Mucosa of rectum (tissue), 2 donors: ENCODE results near the gene EBF3.

ENCODE experiments used
- H3K27ac ChIP-seq, 2 donors: one replicate each; pipeline ENCODE4 v1.7.0; 2013; ENCODE audit warnings: inconsistent platforms in 2 of 2, low read depth in 2 of 2, low read length in 2 of 2
- H3K27me3 ChIP-seq, 2 donors: one replicate each; pipeline ENCODE4 v1.7.0; 2013; ENCODE audit warnings: low read length in 2 of 2; ENCODE audit not compliant: control insufficient read depth in 2 of 2, insufficient read depth in 2 of 2
- H3K36me3 ChIP-seq, 2 donors: one replicate each; pipeline ENCODE4 v1.7.0; 2013; ENCODE audit warnings: low read length in 2 of 2; ENCODE audit not compliant: control insufficient read depth in 2 of 2, insufficient read depth in 2 of 2
- H3K4me1 ChIP-seq, 2 donors: one replicate each; pipeline ENCODE4 v1.7.0; 2013; ENCODE audit warnings: low read length in 2 of 2, mild to moderate bottlenecking in 1 of 2; ENCODE audit not compliant: control insufficient read depth in 2 of 2, insufficient read depth in 2 of 2
- H3K4me3 ChIP-seq, 2 donors: one replicate each; pipeline ENCODE4 v1.7.0; 2013; ENCODE audit warnings: low read length in 2 of 2
- H3K9ac ChIP-seq, 2 donors: one replicate each; pipeline ENCODE4 v1.7.0; 2013; ENCODE audit warnings: low read length in 2 of 2, low read depth in 1 of 2, mild to moderate bottlenecking in 1 of 2
- H3K9me3 ChIP-seq, 2 donors: one replicate each; pipeline ENCODE4 v1.7.0; 2013; ENCODE audit warnings: low read length in 2 of 2; ENCODE audit not compliant: control insufficient read depth in 2 of 2
- donor health status: healthy.
- donor health status: Normal muscosa, but diverticular disease.

EBF3 gene

DNA sequence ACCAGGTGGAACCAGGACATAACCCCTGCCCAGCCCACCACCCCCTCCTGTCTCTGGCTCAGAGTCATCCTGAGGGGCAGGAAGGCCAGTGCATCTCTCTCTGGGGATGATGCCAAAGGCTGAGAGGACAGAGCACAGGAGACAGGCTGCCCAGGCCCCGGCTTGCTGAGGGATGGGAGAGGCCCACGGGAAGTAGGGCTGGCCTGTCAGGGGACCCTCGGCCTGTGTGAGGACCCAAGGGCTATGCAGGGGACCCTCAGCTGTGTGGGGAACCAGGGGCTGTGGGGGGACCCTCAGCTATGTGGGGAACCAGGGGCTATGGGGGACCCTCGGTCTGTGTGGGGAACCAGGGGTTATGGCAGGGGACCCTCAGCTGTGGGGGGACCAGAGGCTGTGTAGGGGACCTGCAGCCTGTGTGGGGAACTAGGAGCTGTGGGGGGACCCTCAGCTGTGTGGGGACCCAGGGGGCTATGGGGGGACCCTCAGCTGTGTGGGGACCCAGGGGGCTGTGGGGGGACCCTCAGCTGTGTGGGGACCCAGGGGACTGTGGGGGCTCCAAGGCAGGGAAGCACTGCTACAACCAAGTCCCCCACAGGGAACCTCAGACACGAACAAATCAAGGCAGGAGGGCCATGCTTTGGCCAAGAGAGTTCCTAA, 27.7 kb downstream of the EBF3 start:
- Histone ChIP-seq H3K27me3 (no peaks in the 10 kb centered on the region), H3K9me3 (no peaks in the 10 kb centered on the region), H3K4me3 (no peak overlapping the region), H3K27ac (no peak overlapping the region), H3K36me3 (no peaks in the 10 kb centered on the region), H3K4me1 (no peaks in the 10 kb centered on the region), H3K9ac (no peak overlapping the region)

DNA sequence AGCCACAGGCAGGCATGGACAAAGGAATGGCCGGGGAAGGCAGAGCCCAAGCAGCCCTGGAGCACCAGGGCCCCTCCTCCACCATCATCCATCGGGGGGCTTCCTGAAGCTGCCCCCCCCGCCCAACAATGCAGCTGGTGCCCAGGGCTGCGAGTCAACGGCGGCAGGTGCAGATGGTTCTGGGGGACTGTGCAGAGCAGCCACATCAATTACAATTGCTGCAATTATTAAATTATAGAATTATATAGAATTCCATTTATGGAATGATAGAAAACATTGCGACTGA, 28.3 kb downstream of the EBF3 start:
- Histone ChIP-seq H3K9ac (no peak overlapping the region), H3K9me3 (no peaks in the 10 kb centered on the region), H3K27me3 (no peaks in the 10 kb centered on the region), H3K36me3 (no peaks in the 10 kb centered on the region), H3K27ac (no peak overlapping the region), H3K4me1 (no peaks in the 10 kb centered on the region), H3K4me3 (no peak overlapping the region)

DNA sequence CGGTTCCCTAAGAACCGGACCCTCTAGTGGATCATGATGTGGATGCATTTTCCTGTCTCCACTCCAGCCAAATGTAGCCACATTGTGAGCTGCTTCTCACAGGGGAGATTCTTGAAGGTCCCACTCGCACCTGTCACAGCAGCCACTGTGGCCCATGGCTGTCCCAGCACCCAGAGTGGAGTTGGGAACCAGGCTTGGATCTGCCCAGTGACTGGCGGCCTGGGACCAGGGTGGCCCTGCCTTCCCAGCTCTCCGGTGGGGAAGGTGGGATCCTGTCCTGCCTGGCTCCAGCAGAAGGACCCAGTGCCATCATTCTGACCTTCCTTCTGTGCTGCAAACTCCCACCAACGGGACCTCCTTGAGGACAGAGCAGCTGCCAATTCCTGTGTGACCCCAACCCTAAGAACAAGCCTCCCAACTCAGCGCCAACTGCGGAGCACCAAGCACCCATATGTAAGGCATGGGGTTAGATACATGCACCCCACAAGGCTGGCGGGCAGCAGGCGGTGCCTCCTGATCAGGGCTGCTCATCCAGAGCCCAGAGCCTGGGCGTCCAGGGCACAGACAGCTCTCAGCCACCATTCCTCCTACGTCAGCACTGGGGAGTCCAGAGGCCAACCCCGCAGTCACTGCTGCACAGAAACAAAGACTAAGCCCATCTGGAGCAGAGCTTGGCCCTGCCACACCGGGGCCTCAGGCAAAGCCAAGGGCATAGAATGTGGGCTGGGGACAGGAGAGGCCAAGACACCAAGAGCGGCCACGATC, 28.8 kb downstream of the EBF3 start:
- Histone ChIP-seq H3K4me3 (no peak overlapping the region), H3K36me3 (no peaks in the 10 kb centered on the region), H3K27me3 (no peaks in the 10 kb centered on the region), H3K4me1 (no peaks in the 10 kb centered on the region), H3K9me3 (no peaks in the 10 kb centered on the region), H3K9ac (no peak overlapping the region), H3K27ac (no peak overlapping the region)

DNA sequence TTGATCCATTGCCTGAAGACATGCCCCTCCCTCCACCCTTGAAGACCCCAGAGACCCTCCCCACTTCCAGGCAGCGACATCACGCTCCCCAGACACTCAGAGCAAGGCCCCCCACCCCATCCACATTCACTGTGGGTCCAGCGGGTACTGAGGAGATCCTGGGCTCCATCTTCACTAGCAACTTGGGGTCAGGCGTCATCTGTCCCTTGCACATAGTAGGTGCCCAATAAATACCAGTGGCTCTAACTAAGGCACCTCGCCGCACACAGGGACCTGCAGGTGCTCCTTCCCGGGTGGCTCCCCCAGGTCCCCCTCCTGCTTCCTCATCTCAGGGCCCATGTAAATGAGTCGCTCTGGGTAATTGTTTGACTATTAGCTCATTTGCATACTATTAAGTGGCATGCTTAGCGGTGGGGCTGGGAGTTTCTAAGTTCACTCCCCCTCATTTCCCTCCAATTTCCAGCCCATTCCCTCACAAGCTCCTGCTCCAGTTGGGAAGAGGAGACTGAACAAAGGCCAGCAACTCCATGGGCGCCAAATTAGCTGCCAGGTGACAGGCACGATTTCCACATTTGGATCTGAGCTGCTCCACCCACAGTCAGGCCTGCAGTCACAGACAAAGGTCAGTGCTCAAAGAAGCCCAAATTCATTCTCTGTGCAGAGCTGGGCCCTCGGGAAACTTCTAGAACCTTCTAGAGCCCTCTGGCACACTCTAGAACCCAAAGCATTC, 29.7 kb downstream of the EBF3 start:
- Histone ChIP-seq H3K27me3 (no peaks in the 10 kb centered on the region), H3K4me3 (no peak overlapping the region), H3K4me1 (no peaks in the 10 kb centered on the region), H3K9me3 (no peaks in the 10 kb centered on the region), H3K27ac (no peak overlapping the region), H3K9ac (no peak overlapping the region), H3K36me3 (no peaks in the 10 kb centered on the region)

DNA sequence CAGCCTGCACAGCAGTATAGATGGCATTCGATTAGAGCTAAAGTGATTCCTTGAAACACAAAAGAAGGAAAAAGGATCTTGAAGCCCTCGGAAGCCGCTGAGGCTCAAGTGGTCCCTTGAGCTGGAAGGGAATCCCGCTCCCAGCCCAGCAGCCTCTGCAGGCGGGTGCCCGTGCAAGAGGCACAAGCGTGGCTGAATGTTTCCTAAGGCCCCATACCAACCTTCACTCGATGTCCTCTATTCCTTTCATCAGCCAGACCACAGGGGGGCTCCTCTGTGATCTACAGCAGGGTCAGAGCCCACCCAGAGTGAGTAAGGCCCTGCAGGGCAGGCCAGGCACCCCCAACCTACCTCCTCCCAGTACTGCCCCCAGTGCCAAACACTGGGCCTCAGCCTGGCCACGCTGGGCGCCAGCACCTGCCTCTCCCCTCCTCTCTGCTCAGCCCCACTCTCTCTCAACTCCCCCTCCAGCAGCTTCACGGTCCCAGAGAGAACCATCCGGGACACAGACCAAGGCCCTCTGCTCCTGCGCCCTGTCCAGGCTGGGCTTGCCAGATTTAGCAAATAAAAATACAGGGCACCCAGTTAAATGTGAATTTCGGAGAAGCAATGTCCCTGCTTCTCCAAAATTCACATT, 30.5 kb downstream of the EBF3 start:
- H3K4me3 ChIP-seq = no peak overlapping the region
- no peaks in the 10 kb centered on the region for H3K27me3 ChIP-seq
- H3K9ac ChIP-seq = no peak overlapping the region
- no peak overlapping the region for H3K27ac ChIP-seq
- no peaks in the 10 kb centered on the region for H3K9me3 ChIP-seq
- no peaks in the 10 kb centered on the region for H3K4me1 ChIP-seq
- H3K36me3 ChIP-seq = no peaks in the 10 kb centered on the region

DNA sequence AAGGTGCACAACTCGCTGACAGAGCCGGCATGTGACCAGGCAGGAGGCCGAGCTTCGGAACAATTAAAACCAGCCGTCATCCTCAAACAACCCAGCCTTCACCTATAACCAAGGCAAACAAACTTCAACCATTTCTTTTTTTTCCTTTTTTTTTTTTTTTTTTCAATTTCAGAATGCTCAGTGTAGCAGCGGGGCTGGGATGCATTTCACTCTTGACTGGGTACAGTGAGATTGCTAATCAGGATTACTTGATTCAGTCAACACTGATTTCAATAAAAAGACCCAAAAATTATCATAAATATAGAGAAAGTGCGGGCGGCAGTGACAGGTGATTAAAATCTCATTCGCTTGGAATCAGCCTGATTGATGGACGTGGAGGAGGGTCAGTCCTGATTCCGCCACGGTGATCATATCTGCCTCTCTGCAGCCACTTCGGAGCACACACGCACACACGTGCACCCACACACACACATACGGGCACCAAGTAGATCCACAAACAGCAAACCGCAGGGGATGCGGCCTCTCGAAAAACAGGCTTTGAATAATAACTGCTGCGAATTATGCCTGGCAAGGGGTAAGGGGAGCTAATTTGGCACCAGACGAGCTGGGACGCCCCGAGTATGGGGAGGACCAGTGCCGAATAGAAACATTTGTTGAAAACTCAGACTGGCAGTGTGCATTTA, 31.2 kb downstream of the EBF3 start:
- Histone ChIP-seq H3K36me3 (no peaks in the 10 kb centered on the region), H3K9ac (no peak overlapping the region), H3K4me1 (no peaks in the 10 kb centered on the region), H3K27me3 (no peaks in the 10 kb centered on the region), H3K9me3 (no peaks in the 10 kb centered on the region), H3K4me3 (no peak overlapping the region), H3K27ac (no peak overlapping the region)

DNA sequence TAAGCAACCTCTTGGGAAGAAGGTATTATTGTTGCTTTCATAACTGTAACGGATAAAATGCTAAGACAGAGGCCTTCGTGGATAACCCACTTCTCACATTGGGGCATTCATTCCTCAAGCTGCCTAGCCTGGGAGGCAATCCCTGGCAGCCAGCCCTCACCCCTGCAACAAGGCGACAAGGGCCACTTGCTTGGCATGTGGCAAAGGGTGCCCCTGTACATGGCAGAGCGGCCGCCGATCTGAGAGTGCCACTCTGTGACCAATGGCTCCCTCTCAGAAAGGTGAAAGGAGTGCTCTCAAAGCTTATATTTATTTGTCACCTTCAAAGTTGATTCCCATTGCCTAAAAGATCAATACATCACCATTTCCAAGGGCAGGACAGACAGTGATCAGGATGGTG, 31.9 kb downstream of the EBF3 start:
- H3K4me3 ChIP-seq = no peak overlapping the region

DNA sequence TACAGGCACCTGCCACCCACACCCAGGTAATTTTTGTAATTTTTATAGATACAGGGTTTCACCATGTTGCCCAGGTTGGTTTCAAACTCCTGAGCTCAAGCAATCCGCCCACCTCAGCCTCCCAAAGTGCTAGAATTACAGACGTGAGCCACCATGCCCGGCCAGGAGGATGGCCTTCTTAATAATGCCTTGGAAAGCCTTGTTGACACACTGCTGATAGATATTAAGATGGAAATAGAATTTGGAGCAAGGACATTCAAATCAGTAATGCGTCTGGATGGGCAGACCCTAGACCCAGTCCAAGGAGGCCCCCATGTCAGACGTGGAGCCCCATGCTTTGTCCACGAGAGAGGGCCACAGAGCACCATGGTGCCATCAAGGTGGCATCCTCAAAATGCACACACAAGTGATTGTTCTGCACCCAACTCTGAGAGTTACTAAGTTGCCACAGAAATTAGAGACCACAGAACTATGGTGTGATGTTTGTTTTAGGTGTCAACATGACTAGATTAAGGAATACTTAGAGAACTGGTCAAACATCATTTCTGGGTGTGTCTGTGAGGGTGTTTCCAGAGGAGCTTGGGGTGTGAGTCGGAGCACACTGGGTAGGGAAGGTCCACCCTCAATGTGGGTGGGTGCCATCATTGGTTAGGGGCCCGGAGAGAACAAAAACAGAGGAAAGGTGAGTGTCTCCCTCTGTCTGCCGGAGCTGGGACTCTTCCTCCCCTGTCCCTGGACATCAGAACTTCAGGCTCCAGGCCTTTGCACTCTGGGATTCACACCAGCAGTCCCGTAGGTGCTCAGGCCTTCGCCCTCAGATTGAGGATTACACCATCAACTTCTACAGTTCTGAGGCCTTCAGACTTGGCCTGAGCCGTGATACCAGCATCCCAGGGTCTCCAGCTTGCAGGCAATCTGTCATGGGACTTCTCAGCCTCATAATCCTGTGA, 34.5 kb downstream of the EBF3 start:
- no peak overlapping the region for H3K9ac ChIP-seq
- no peak overlapping the region for H3K27ac ChIP-seq
- H3K4me3 ChIP-seq = no peak overlapping the region
- H3K27me3 ChIP-seq = no peaks in the 10 kb centered on the region
- no peaks in the 10 kb centered on the region for H3K9me3 ChIP-seq
- H3K36me3 ChIP-seq = no peaks in the 10 kb centered on the region
- no peaks in the 10 kb centered on the region for H3K4me1 ChIP-seq

More for the DNA sequence above, 31.9 kb downstream of the EBF3 start:
- H3K27me3 ChIP-seq = no peaks in the 10 kb centered on the region
- no peak overlapping the region for H3K9ac ChIP-seq
- no peak overlapping the region for H3K27ac ChIP-seq
- H3K4me1 ChIP-seq = no peaks in the 10 kb centered on the region
- no peaks in the 10 kb centered on the region for H3K36me3 ChIP-seq
- H3K9me3 ChIP-seq = no peaks in the 10 kb centered on the region

DNA sequence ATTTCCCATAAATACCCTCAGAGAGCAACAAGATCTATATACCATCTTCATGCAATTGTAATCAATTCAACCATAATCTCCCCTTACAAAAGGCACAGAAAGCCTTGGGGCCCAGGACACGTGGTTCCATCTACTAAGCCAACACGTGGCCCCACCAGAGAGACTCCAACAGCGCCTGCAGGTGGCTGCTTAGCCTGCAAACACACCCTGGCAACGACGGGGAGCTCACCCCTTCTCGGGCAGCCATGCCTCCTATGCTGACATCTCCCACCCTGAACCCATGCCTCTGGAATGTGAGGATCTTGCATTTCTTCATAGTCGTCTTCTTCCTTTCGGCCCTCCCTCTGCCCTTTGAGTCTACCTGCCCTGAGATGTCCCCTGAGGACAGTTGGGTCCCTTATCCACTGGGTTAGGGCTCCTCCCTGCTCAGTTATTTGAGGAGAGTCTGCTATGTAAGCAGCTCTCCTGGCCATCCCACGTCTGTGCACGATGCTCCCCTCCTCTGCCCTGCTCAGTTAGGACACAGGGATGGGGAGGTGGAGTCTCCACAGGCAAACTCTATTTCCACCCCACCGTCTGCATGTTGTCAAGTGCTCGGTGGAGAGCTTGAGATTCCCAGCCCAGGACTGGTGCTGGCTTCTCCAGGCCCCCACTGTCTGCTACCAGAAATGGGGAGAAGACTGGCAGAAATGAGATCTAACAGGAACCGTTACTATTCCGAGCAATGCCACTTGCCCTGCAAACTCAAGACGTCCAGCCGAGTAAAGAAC, 36.5 kb downstream of the EBF3 start:
- H3K4me3 ChIP-seq = no peak overlapping the region
- no peak overlapping the region for H3K9ac ChIP-seq
- no peaks in the 10 kb centered on the region for H3K27me3 ChIP-seq
- no peaks in the 10 kb centered on the region for H3K4me1 ChIP-seq
- H3K9me3 ChIP-seq = no peaks in the 10 kb centered on the region
- H3K36me3 ChIP-seq = no peaks in the 10 kb centered on the region
- no peak overlapping the region for H3K27ac ChIP-seq
